ENCODE results near the gene PPP2R1A. TPM values are rescaled to one million over a fixed set of nuclear protein-coding genes. Genes with fewer than 3 reads are reported as not detected.

The PPP2R1A gene
- total RNA-seq, 1 experiment from 2014 or later: 266 TPM

- Histone ChIP-seq H3K9me2 (ENCODE audit: insufficient read depth) (no peaks in the 10 kb centered on the region), H3K4me3 (replicated peaks in 1 of 2; ENCODE audit: low read depth in 1 of 2, low read length in 2 of 2) (peak overlapping the region; percentile 71 to 94), H3K36me3 (ENCODE audit: control insufficient read depth in 1 of 2, insufficient read depth in 2 of 2, low read length in 2 of 2) (peaks cover 6 to 24% of the 10 kb centered on the region in 2 experiments; a peak in 3 of 4 replicates), H3K27me3 (ENCODE audit: insufficient read depth, low read length) (no peaks in the 10 kb centered on the region), H2AFZ (ENCODE audit: low read depth, low read length, poor library complexity, severe bottlenecking) (no peak overlapping the region), H3K9me3 (ENCODE audit: control insufficient read depth in 1 of 2, insufficient read depth in 1 of 2, low read depth in 1 of 2, low read length in 2 of 2) (no peaks in the 10 kb centered on the region), H3K79me2 (ENCODE audit: insufficient read depth, low read length) (peaks cover 55% of the 10 kb centered on the region), H3K4me1 (ENCODE audit: control insufficient read depth in 1 of 2, insufficient read depth in 2 of 2, low read length in 2 of 2) (peaks cover 7 to 20% of the 10 kb centered on the region in 2 experiments; a peak in 3 of 4 replicates), H3K4me2 (ENCODE audit: low read length) (peak overlapping the region; percentile 74), H3K27ac (ENCODE audit: low read depth, low read length) (peak overlapping the region; percentile 95), H4K20me1 (ENCODE audit: insufficient read depth) (no peaks in the 10 kb centered on the region), H3K9ac (ENCODE audit: low read length) (peak overlapping the region; percentile 95)
- ChIA-PET CTCF (no interaction called here), RAD21 (ENCODE audit: low non-redundant PET in 1 of 2, low total read pairs in 2 of 2, uncharacterized antibody in 2 of 2, unreplicated experiment in 2 of 2) (no interaction called here), POLR2A (no interaction called here)
- DNase-seq (ENCODE audit: low read depth, low spot score) (no peak), ATAC-seq (no peak)
- intact Hi-C loops (cut with micrococcal nuclease): no loop called here
- no TSS peak for BruUV-seq (replicated peaks)
- TF ChIP-seq ZFX (IDR thresholded peaks at IDR 0.05) (peak; percentile 53), CTCF (IDR thresholded peaks at IDR 0.05 in 2 of 3, conservative IDR thresholded peaks at IDR 0.05 in 1 of 3; ENCODE audit: borderline replicate concordance in 1 of 3, insufficient read depth in 1 of 3, low read depth in 2 of 3, low read length in 2 of 3) (no peak), EZH2phosphoT487 (IDR thresholded peaks at IDR 0.05; ENCODE audit: borderline replicate concordance) (no peak), YY1 (IDR thresholded peaks at IDR 0.05; ENCODE audit: extremely low read depth, insufficient replicate concordance, low read depth, low read length) (no peak), FOSL1 (IDR thresholded peaks at IDR 0.05; ENCODE audit: low read depth) (no peak)
These were observed 838 bp downstream of the PPP2R1A start for GRCh38 chr19:52190487-52191293.

DNA sequence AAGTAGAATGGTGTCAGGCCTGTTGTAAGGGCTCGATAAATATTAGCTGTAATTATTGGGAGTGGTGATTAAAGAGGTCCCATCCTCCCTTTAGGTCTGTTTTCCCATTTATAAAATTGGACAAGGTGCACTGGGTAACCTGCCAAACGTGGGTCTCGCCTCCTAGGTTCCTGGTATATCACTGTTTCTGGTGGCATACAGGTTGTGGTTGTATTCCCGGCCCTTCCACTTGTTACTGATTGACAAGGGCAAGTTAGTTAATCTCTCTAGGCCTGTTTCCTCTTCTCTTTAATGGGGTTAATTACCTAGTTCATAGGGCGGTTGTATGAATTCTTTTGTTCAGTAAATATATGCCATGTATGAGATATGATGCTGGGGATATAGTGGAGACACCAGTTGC is 1.5 kb downstream of the PPP2R1A start:
- TF ChIP-seq RAD21 (IDR thresholded peaks at IDR 0.05; ENCODE audit: low read depth) (no peak), MAX (IDR thresholded peaks at IDR 0.05) (no peak), POLR2A (IDR thresholded peaks at IDR 0.05; ENCODE audit: borderline replicate concordance, extremely low read depth, insufficient read depth, insufficient read length) (no peak), YY1 (IDR thresholded peaks at IDR 0.05; ENCODE audit: extremely low read depth, insufficient replicate concordance, low read depth, low read length) (no peak), EZH2 (IDR thresholded peaks at IDR 0.05) (no peak), ELF1 (IDR thresholded peaks at IDR 0.05; ENCODE audit: borderline replicate concordance, low read depth) (no peak), ZNF274 (IDR thresholded peaks at IDR 0.05; ENCODE audit: low read depth, low read length) (no peak), SP1 (IDR thresholded peaks at IDR 0.05; ENCODE audit: low read depth) (no peak), EZH2phosphoT487 (IDR thresholded peaks at IDR 0.05; ENCODE audit: borderline replicate concordance) (no peak), POLR2AphosphoS5 (IDR thresholded peaks at IDR 0.05; ENCODE audit: low read depth, low read length) (no peak), SIN3A (IDR thresholded peaks at IDR 0.05; ENCODE audit: low read depth) (no peak), SRF (IDR thresholded peaks at IDR 0.05; ENCODE audit: low read depth) (no peak)
- BruUV-seq (replicated peaks): TSS peak; percentile 47
- intact Hi-C loops (cut with micrococcal nuclease): no loop called here
- ChIA-PET RAD21 (ENCODE audit: low non-redundant PET in 1 of 2, low total read pairs in 2 of 2, uncharacterized antibody in 2 of 2, unreplicated experiment in 2 of 2) (no interaction called here), CTCF (no interaction called here), POLR2A (no interaction called here)
- Histone ChIP-seq H3K4me2 (ENCODE audit: low read length) (peak overlapping the region; percentile 74), H3K36me3 (ENCODE audit: control insufficient read depth in 1 of 2, insufficient read depth in 2 of 2, low read length in 2 of 2) (peaks cover 8 to 30% of the 10 kb centered on the region in 2 experiments; a peak in 3 of 4 replicates), H3K9me2 (ENCODE audit: insufficient read depth) (no peaks in the 10 kb centered on the region), H4K20me1 (ENCODE audit: insufficient read depth) (0 out of 2 replicates have a peak, but pooled peaks cover 6% of the 10 kb centered on the region), H3K4me1 (ENCODE audit: control insufficient read depth in 1 of 2, insufficient read depth in 2 of 2, low read length in 2 of 2) (peaks cover 7 to 20% of the 10 kb centered on the region in 2 experiments; a peak in 3 of 4 replicates), H3K79me2 (ENCODE audit: insufficient read depth, low read length) (peaks cover 62% of the 10 kb centered on the region), H3K9me3 (ENCODE audit: control insufficient read depth in 1 of 2, insufficient read depth in 1 of 2, low read depth in 1 of 2, low read length in 2 of 2) (no peaks in the 10 kb centered on the region), H3K27me3 (ENCODE audit: insufficient read depth, low read length) (no peaks in the 10 kb centered on the region), H3K9ac (ENCODE audit: low read length) (peak overlapping the region; percentile 95), H3K4me3 (replicated peaks in 1 of 2; ENCODE audit: low read depth in 1 of 2, low read length in 2 of 2) (peak overlapping the region; percentile 71 to 94), H2AFZ (ENCODE audit: low read depth, low read length, poor library complexity, severe bottlenecking) (no peak overlapping the region), H3K27ac (ENCODE audit: low read depth, low read length) (peak overlapping the region; percentile 95; the same call in 1 of the 2 replicates)
- ATAC-seq (no peak), DNase-seq (ENCODE audit: low read depth, low spot score) (no peak)
